Tibial nerve (tissue), 4 donors: ENCODE data around the gene ROS1.

Source experiments
- EP300 ChIP-seq, 2 donors: sonication (generic); formaldehyde crosslinking; IDR thresholded peaks; one replicate each; pipeline ENCODE4 v1.6.1; 2017; ENCODE audit warnings: antibody characterized with exemption in 2 of 2, mild to moderate bottlenecking in 1 of 2
- POLR2A ChIP-seq, 2 donors: fragments of 450-650 bp; IDR thresholded peaks; one replicate each; pipeline ENCODE4 v1.6.1; 2017; ENCODE audit warnings: antibody characterized with exemption in 2 of 2, mild to moderate bottlenecking in 2 of 2, moderate library complexity in 2 of 2
- TF ChIP-seq, protein P1 (sequence below), 5 experiments: fragments of 200-600 bp in 3 of 5; fragments of 450-650 bp in 2 of 5; sonication (generic) in 3 of 5; IDR thresholded peaks; one replicate each; pipeline ENCODE4 v1.5.1; 2016 to 2019; ENCODE audit warnings: antibody characterized with exemption in 5 of 5, mild to moderate bottlenecking in 3 of 5, moderate library complexity in 2 of 5

DNA sequence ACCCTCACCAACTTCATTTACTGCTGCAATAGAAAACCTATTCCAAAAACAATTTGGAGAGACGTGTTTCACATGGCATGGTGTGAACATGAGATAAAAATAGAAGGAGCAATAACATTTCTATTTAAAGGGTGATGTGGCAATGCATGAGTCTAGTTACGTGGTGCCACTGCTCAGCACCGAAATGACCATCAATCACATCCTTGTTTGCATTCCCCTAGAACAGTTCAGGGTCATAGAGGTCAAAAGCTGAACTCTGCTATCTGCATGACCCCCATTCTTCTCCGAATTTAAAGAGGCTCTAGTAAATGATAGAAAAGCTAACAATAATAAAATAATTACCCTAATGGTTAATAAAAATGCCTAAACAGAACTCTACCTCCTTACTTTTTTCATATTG, 29.5 kb downstream of the ROS1 start:
- TF ChIP-seq, protein P1, sequence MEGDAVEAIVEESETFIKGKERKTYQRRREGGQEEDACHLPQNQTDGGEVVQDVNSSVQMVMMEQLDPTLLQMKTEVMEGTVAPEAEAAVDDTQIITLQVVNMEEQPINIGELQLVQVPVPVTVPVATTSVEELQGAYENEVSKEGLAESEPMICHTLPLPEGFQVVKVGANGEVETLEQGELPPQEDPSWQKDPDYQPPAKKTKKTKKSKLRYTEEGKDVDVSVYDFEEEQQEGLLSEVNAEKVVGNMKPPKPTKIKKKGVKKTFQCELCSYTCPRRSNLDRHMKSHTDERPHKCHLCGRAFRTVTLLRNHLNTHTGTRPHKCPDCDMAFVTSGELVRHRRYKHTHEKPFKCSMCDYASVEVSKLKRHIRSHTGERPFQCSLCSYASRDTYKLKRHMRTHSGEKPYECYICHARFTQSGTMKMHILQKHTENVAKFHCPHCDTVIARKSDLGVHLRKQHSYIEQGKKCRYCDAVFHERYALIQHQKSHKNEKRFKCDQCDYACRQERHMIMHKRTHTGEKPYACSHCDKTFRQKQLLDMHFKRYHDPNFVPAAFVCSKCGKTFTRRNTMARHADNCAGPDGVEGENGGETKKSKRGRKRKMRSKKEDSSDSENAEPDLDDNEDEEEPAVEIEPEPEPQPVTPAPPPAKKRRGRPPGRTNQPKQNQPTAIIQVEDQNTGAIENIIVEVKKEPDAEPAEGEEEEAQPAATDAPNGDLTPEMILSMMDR (IDR thresholded peaks at IDR 0.05) = no peak
- TF ChIP-seq POLR2A (IDR thresholded peaks at IDR 0.05) = no peak
- TF ChIP-seq EP300 (IDR thresholded peaks at IDR 0.05) = no peak
